Measurements from ENCODE around the gene PSMA6.

- TF ChIP-seq, protein P1, sequence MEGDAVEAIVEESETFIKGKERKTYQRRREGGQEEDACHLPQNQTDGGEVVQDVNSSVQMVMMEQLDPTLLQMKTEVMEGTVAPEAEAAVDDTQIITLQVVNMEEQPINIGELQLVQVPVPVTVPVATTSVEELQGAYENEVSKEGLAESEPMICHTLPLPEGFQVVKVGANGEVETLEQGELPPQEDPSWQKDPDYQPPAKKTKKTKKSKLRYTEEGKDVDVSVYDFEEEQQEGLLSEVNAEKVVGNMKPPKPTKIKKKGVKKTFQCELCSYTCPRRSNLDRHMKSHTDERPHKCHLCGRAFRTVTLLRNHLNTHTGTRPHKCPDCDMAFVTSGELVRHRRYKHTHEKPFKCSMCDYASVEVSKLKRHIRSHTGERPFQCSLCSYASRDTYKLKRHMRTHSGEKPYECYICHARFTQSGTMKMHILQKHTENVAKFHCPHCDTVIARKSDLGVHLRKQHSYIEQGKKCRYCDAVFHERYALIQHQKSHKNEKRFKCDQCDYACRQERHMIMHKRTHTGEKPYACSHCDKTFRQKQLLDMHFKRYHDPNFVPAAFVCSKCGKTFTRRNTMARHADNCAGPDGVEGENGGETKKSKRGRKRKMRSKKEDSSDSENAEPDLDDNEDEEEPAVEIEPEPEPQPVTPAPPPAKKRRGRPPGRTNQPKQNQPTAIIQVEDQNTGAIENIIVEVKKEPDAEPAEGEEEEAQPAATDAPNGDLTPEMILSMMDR (IDR thresholded peaks at IDR 0.05) = no peak
- TF ChIP-seq POLR2AphosphoS2 (conservative IDR thresholded peaks at IDR 0.05; ENCODE audit: low read length) (no peak), POLR2A (IDR thresholded peaks at IDR 0.05; ENCODE audit: low read length) (no peak), REST (IDR thresholded peaks at IDR 0.05) (no peak), NR3C1 (IDR thresholded peaks at IDR 0.05) (no peak), RAD21 (conservative IDR thresholded peaks at IDR 0.05 in 1 of 2, IDR thresholded peaks at IDR 0.05 in 1 of 2) (no peak), KDM5A (IDR thresholded peaks at IDR 0.05) (no peak), HOXA7 (CRISPR knock-in tag; IDR thresholded peaks at IDR 0.05) (no peak), EP300 (IDR thresholded peaks at IDR 0.05) (no peak), USF2 (IDR thresholded peaks at IDR 0.05) (no peak), CHD4 (IDR thresholded peaks at IDR 0.05; ENCODE audit: borderline replicate concordance) (no peak), JUN (IDR thresholded peaks at IDR 0.05) (no peak), JUNB (IDR thresholded peaks at IDR 0.05) (no peak)
These were observed 47.7 kb downstream of the PSMA6 start for GRCh38 chr14:35339761-35340406.

Measured in A549 (cell line).